Activated T-helper 1 cell treated with anti-CD3 and anti-CD28 coated beads, Interleukin-2, amount 50 U/mL, for 16 hours (primary cell): ENCODE measurements around the gene ZCCHC9.
"Not testable (repeated sequence)": the region's sequence is repeated elsewhere in the genome, so short reads cannot be mapped to it uniquely, and the experiment has no call there.

ENCODE experiments used
- DNase-seq, 2 donors: peaks; one replicate each; pipeline ENCODE4 v3.0.0-alpha.2; 2020; ENCODE audit warnings: low read depth in 1 of 2, low spot score in 1 of 2

The ZCCHC9 gene

GRCh38 chr5:81301271-81302015 lies at the start of gene ZCCHC9:
Gene ZCCHC9 (plus strand): TSS chr5:81301587. CDS start chr5:81304758, 3,171 bp downstream.
- peak; percentile 80 to 86 for DNase-seq

- DNase-seq, result no peak
Observed at GRCh38 chr5:81251922-81252321, 49.5 kb upstream of the ZCCHC9 start.

GRCh38 chr5:81252904-81253303 lies 48.5 kb upstream of the ZCCHC9 start:
- DNase-seq, result no peak

- DNase-seq, result no peak
Observed at GRCh38 chr5:81253875-81254274, 47.5 kb upstream of the ZCCHC9 start.

GRCh38 chr5:81254886-81255559 lies 46.4 kb upstream of the ZCCHC9 start:
- DNase-seq, result no peak

GRCh38 chr5:81256766-81257165 lies 44.6 kb upstream of the ZCCHC9 start:
- no peak for DNase-seq

GRCh38 chr5:81262796-81263195 lies 38.6 kb upstream of the ZCCHC9 start:
- DNase-seq, result not testable (repeated sequence)

- DNase-seq, result no peak
Observed at GRCh38 chr5:81265101-81265500, 36.3 kb upstream of the ZCCHC9 start.

- DNase-seq, result no peak
Observed at GRCh38 chr5:81268521-81269196, 32.7 kb upstream of the ZCCHC9 start.

- DNase-seq, result no peak
Observed at GRCh38 chr5:81269751-81270393, 31.5 kb upstream of the ZCCHC9 start.

- not testable (repeated sequence) for DNase-seq
Observed at GRCh38 chr5:81270394-81271027, 30.9 kb upstream of the ZCCHC9 start.

GRCh38 chr5:81283976-81284375 lies 17.4 kb upstream of the ZCCHC9 start:
- no peak for DNase-seq

GRCh38 chr5:81286059-81286617 lies 15.2 kb upstream of the ZCCHC9 start:
- DNase-seq, result no peak

- no peak for DNase-seq
Observed at GRCh38 chr5:81288021-81288433, 13.4 kb upstream of the ZCCHC9 start.

GRCh38 chr5:81290146-81290545 lies 11.2 kb upstream of the ZCCHC9 start:
- no peak for DNase-seq

- DNase-seq, result no peak
Observed at GRCh38 chr5:81292130-81292529, 9.3 kb upstream of the ZCCHC9 start.

- DNase-seq, result not testable (repeated sequence)
Observed at GRCh38 chr5:81294021-81294420, 7.4 kb upstream of the ZCCHC9 start.

- no peak for DNase-seq
Observed at GRCh38 chr5:81297531-81297930, 3.9 kb upstream of the ZCCHC9 start.

- DNase-seq, result no peak
Observed at GRCh38 chr5:81300921-81301270, 491 bp upstream of the ZCCHC9 start.

GRCh38 chr5:81302596-81302995 lies 1.2 kb downstream of the ZCCHC9 start:
- DNase-seq, result no peak

GRCh38 chr5:81303563-81303962 lies 2.2 kb downstream of the ZCCHC9 start:
- no peak for DNase-seq
